ENCODE data around the gene TENT5C.

The TENT5C gene

GRCh38 chr1:117633423-117633822 lies 27.6 kb downstream of the TENT5C start:
- no peak overlapping the region for H3K4me3 ChIP-seq (ENCODE audit: low read depth, low read length)
- TF ChIP-seq CTCF (IDR thresholded peaks at IDR 0.05; ENCODE audit: control insufficient read depth, extremely low read depth, insufficient read depth) = no peak
- DNase-seq (ENCODE audit: low read depth) = no peak

- DNase-seq (ENCODE audit: low read depth) = no peak
- H3K4me3 ChIP-seq (ENCODE audit: low read depth, low read length) = no peak overlapping the region
- TF ChIP-seq CTCF (IDR thresholded peaks at IDR 0.05; ENCODE audit: control insufficient read depth, extremely low read depth, insufficient read depth) = no peak
These were observed 28.1 kb downstream of the TENT5C start for GRCh38 chr1:117633936-117634335.

GRCh38 chr1:117634631-117635030 lies 28.8 kb downstream of the TENT5C start:
- no peak overlapping the region for H3K4me3 ChIP-seq (ENCODE audit: low read depth, low read length)
- TF ChIP-seq CTCF (IDR thresholded peaks at IDR 0.05; ENCODE audit: control insufficient read depth, extremely low read depth, insufficient read depth) = no peak
- no peak for DNase-seq (ENCODE audit: low read depth)

- no peak overlapping the region for H3K4me3 ChIP-seq (ENCODE audit: low read depth, low read length)
- no peak for TF ChIP-seq CTCF (IDR thresholded peaks at IDR 0.05; ENCODE audit: control insufficient read depth, extremely low read depth, insufficient read depth)
- no peak for DNase-seq (ENCODE audit: low read depth)
These were observed 30.0 kb downstream of the TENT5C start for GRCh38 chr1:117635805-117636204.

GRCh38 chr1:117636637-117637425 lies 31.0 kb downstream of the TENT5C start:
- TF ChIP-seq CTCF (IDR thresholded peaks at IDR 0.05; ENCODE audit: control insufficient read depth, extremely low read depth, insufficient read depth) = no peak

GRCh38 chr1:117638141-117638540 lies 32.3 kb downstream of the TENT5C start:
- no peak overlapping the region for H3K4me3 ChIP-seq (ENCODE audit: low read depth, low read length)
- no peak for TF ChIP-seq CTCF (IDR thresholded peaks at IDR 0.05; ENCODE audit: control insufficient read depth, extremely low read depth, insufficient read depth)

More at GRCh38 chr1:117636637-117637425, 31.0 kb downstream of the TENT5C start:
- DNase-seq (ENCODE audit: low read depth) = no peak
- no peak overlapping the region for H3K4me3 ChIP-seq (ENCODE audit: low read depth, low read length)

GRCh38 chr1:117638759-117639158 lies 32.9 kb downstream of the TENT5C start:
- no peak for DNase-seq (ENCODE audit: low read depth)
- no peak overlapping the region for H3K4me3 ChIP-seq (ENCODE audit: low read depth, low read length)

More at GRCh38 chr1:117638141-117638540, 32.3 kb downstream of the TENT5C start:
- no peak for DNase-seq (ENCODE audit: low read depth)

More at GRCh38 chr1:117638759-117639158, 32.9 kb downstream of the TENT5C start:
- TF ChIP-seq CTCF (IDR thresholded peaks at IDR 0.05; ENCODE audit: control insufficient read depth, extremely low read depth, insufficient read depth) = no peak
